HepG2 (cell line): ENCODE measurements around the gene S100A11. TPM values are rescaled to one million over a fixed set of nuclear protein-coding genes. Genes with fewer than 3 reads are reported as not detected.

ENCODE experiments used
- ATAC-seq: fragments of 200-7000 bp; cut with Tn5 transposase; 3 replicates; pipeline ENCODE4 v1.9.1; 2020; ENCODE audit warnings: mild to moderate bottlenecking, moderate library complexity
- BruUV-seq: library from RNA; stranded (reverse); fragments of 400-500 nt; replicated peaks from 2 replicates; lab custom pipeline; 2021; lab: Mats Ljungman, UMichigan
- CTCF ChIA-PET: fragments of 300-600 bp; formaldehyde crosslinking; extraction: SDS; loops from one replicate; lab custom pipeline; 2021; ENCODE audit warnings: low total read pairs, inconsistent platforms, low intra/inter-chr PET ratio; lab: Yijun Ruan, JAX
- POLR2A ChIA-PET: fragments of 350-600 bp; sonication (Branson Sonifier 250); formaldehyde crosslinking; loops from one replicate; lab custom pipeline; 2020; ENCODE audit warnings: antibody characterized with exemption, inconsistent platforms; lab: Yijun Ruan, JAX
- DNase-seq: peaks from one replicate; pipeline ENCODE4 v3.0.0-alpha.2; 2015; ENCODE audit warnings: low spot score
- FAIRE-seq: peaks from 3 replicates; lab custom pipeline; 2011; peaks lifted over from hg19 to GRCh38; lab: Jason Lieb, UNC
- H2AFZ ChIP-seq: one replicate; pipeline ENCODE4 v1.6.1; 2011; ENCODE audit warnings: low read length, inconsistent platforms
- H3K27ac ChIP-seq: fragments of 300-600 bp; 3 replicates; pipeline ENCODE4 v1.8.0; 2011; ENCODE audit warnings: mixed run types, mild to moderate bottlenecking, mixed read lengths, low read length, inconsistent platforms; ENCODE audit not compliant: insufficient read depth; ENCODE audit errors: extremely low read length
- H3K27me3 ChIP-seq, 2 experiments: fragments of 200-600 bp in 1 of 2; 2 replicates in 1 of 2; 3 replicates in 1 of 2; pipeline versions ENCODE4 v1.6.0 to v1.8.0; 2011; ENCODE audit warnings: low read length in 2 of 2, mild to moderate bottlenecking in 2 of 2, moderate library complexity in 2 of 2, inconsistent platforms in 1 of 2; ENCODE audit not compliant: insufficient read depth in 2 of 2, control insufficient read depth in 1 of 2
- H3K36me3 ChIP-seq, 2 experiments: fragments of 200-600 bp in 1 of 2; replicated peaks in 1 of 2; 2 replicates in 1 of 2; 3 replicates in 1 of 2; pipeline versions ENCODE4 v1.5.1 to v1.8.0; 2011; ENCODE audit warnings: low read length in 2 of 2, inconsistent platforms in 1 of 2; ENCODE audit not compliant: insufficient read depth in 2 of 2, control insufficient read depth in 1 of 2
- H3K4me1 ChIP-seq: 2 replicates; pipeline ENCODE4 v1.5.1; 2012; ENCODE audit warnings: low read length, inconsistent platforms; ENCODE audit not compliant: insufficient read depth
- H3K4me2 ChIP-seq: 2 replicates; pipeline ENCODE4 v1.6.0; 2011; ENCODE audit warnings: low read depth, low read length, inconsistent platforms
- H3K4me3 ChIP-seq, 3 experiments: fragments of 200-600 bp in 1 of 3; sonication (generic), shearing (Covaris generic) in 1 of 3; replicated peaks in 1 of 3; 2 replicates each; pipeline ENCODE4 v1.5.1; 2011 to 2016; ENCODE audit warnings: low read length in 3 of 3, inconsistent platforms in 2 of 3, low read depth in 2 of 3, mild to moderate bottlenecking in 2 of 3, control low read depth in 1 of 3, mixed read lengths in 1 of 3; ENCODE audit not compliant: insufficient read depth in 1 of 3
- H3K79me2 ChIP-seq: one replicate; pipeline ENCODE4 v1.6.1; 2011; ENCODE audit warnings: low read length, inconsistent platforms; ENCODE audit not compliant: insufficient read depth
- H3K9ac ChIP-seq: 2 replicates; pipeline ENCODE4 v1.6.0; 2011; ENCODE audit warnings: mild to moderate bottlenecking, low read depth, low read length, inconsistent platforms; ENCODE audit not compliant: insufficient read depth
- H3K9me3 ChIP-seq: 2 replicates; pipeline ENCODE4 v1.5.1; 2012; ENCODE audit warnings: mild to moderate bottlenecking, low read length
- H4K20me1 ChIP-seq: 2 replicates; pipeline ENCODE4 v1.6.0; 2011; ENCODE audit warnings: inconsistent platforms, mild to moderate bottlenecking, low read length, moderate library complexity; ENCODE audit not compliant: insufficient read depth
- BCLAF1 ChIP-seq: fragments of 450-650 bp; IDR thresholded peaks from 2 replicates; pipeline ENCODE4 v1.6.1; 2017; ENCODE audit warnings: mild to moderate bottlenecking
- HDAC2 ChIP-seq: sonication (generic); formaldehyde crosslinking; IDR thresholded peaks from 2 replicates; pipeline ENCODE4 v1.4.0; 2020; ENCODE audit warnings: missing genetic modification reagents
- HNRNPK ChIP-seq: fragments of 200-400 bp; formaldehyde crosslinking; IDR thresholded peaks from 2 replicates; pipeline ENCODE4 v1.6.1; 2018; ENCODE audit warnings: low read length, low read depth, moderate library complexity, mild to moderate bottlenecking; ENCODE audit not compliant: poor library complexity, severe bottlenecking
- NR2F2 ChIP-seq: IDR thresholded peaks from 2 replicates; pipeline ENCODE4 v1.6.1; 2012; ENCODE audit warnings: low read depth, inconsistent platforms, borderline replicate concordance
- SALL1 ChIP-seq: sonication (generic); formaldehyde crosslinking; IDR thresholded peaks from 2 replicates; pipeline ENCODE4 v1.8.0; 2022; ENCODE audit warnings: mild to moderate bottlenecking, missing genetic modification reagents
- SIN3B ChIP-seq: fragments of 150-350 bp; IDR thresholded peaks from 2 replicates; pipeline ENCODE4 v1.6.1; 2014; ENCODE audit warnings: low read length
- TEAD3 ChIP-seq: optimal IDR thresholded peaks from 2 replicates; pipeline ENCODE3; 2016; ENCODE audit warnings: borderline replicate concordance
- THYN1 ChIP-seq: sonication (generic); formaldehyde crosslinking; IDR thresholded peaks from 2 replicates; pipeline ENCODE4 v1.8.1; 2023; ENCODE audit warnings: low read depth, mild to moderate bottlenecking, moderate library complexity, missing genetic modification reagents, borderline replicate concordance
- TRIM24 ChIP-seq: sonication (generic); formaldehyde crosslinking; IDR thresholded peaks from 2 replicates; pipeline ENCODE4 v1.8.0; 2022; ENCODE audit warnings: mild to moderate bottlenecking, missing genetic modification reagents
- ZBTB21 ChIP-seq: sonication (generic); formaldehyde crosslinking; IDR thresholded peaks from 2 replicates; pipeline ENCODE4 v1.4.0; 2020; ENCODE audit warnings: missing genetic modification reagents
- ZFP36 ChIP-seq: fragments of 150-350 bp; IDR thresholded peaks from 2 replicates; pipeline ENCODE4 v1.6.1; 2018; ENCODE audit warnings: borderline replicate concordance, low read length, low read depth; ENCODE audit not compliant: partially characterized antibody
- ZNF160 ChIP-seq: sonication (generic); formaldehyde crosslinking; IDR thresholded peaks from 2 replicates; pipeline ENCODE4 v1.8.0; 2022; ENCODE audit warnings: mild to moderate bottlenecking, inconsistent platforms, missing genetic modification reagents
- WGBS: methylation state at CpG from one replicate; pipeline ENCODE4 v1.1.6; 2017; ENCODE audit warnings: low lambda C conversion rate; 5-methylcytosine and 5-hydroxymethylcytosine counted together
- in situ Hi-C: cut with HindIII; loops from 2 replicates; pipeline ENCODE4 v1.10.0; 2017; ENCODE audit warnings: low pct_unique_long_range_greater_than_20kb; ENCODE audit not compliant: extremely low pct_ligation_motif_present
- intact Hi-C: fragments of 100-400 bp; cut with micrococcal nuclease; formaldehyde crosslinking; loops from one replicate; pipeline ENCODE4 v1.10.0; 2022; ENCODE audit not compliant: unreplicated experiment
- polyA plus RNA-seq, 8 experiments: library from polyadenylated mRNA; depleted of rRNA in 3 of 8; stranded (reverse) in 7 of 8; unstranded in 1 of 8; fragments of >200 nt; fragmentation: Illumina TruSeq in 4 of 8; extraction: Trizol in 4 of 8; gene quantifications; 2 replicates each; pipeline versions ENCODE4 v1.2.1 to v1.2.3, GENCODE V29; 2011 to 2016; ENCODE audit warnings: low read depth in 4 of 8, missing spikeins in 1 of 8, mixed read lengths in 1 of 8; ENCODE audit not compliant: insufficient read depth in 1 of 8
- total RNA-seq, 5 experiments: library from RNA; depleted of rRNA; stranded (reverse); fragments of >200 nt; fragmentation: Illumina TruSeq; extraction: Trizol; gene quantifications; 2 replicates each; pipeline ENCODE4 v1.2.3, GENCODE V29; 2016; ENCODE audit warnings: low read depth in 1 of 5
- TF ChIP-seq, protein P1 (sequence below): sonication (generic); formaldehyde crosslinking; IDR thresholded peaks from 2 replicates; pipeline ENCODE4 v1.4.0; 2020; ENCODE audit warnings: missing genetic modification reagents; ENCODE audit errors: not compliant biosample characterization
- TF ChIP-seq, protein P2 (sequence below): IDR thresholded peaks from 2 replicates; pipeline ENCODE4 v1.6.1; 2016; ENCODE audit warnings: missing biosample characterization, missing genetic modification reagents, low read depth
- TF ChIP-seq, protein P3 (sequence below): sonication (generic); formaldehyde crosslinking; IDR thresholded peaks from 2 replicates; pipeline ENCODE4 v1.5.0; 2020; ENCODE audit warnings: mild to moderate bottlenecking, missing genetic modification reagents

The S100A11 gene
- total and polyA plus RNA-seq, 2 of the 13 experiments (the other 11 are each of a cell fraction or from before 2014, with no cell fraction given) = 6.6 to 34.4 TPM

GRCh38 chr1:152047730-152048415, 11.1 kb upstream of the S100A11 start (continued):
- TF ChIP-seq, protein P1, sequence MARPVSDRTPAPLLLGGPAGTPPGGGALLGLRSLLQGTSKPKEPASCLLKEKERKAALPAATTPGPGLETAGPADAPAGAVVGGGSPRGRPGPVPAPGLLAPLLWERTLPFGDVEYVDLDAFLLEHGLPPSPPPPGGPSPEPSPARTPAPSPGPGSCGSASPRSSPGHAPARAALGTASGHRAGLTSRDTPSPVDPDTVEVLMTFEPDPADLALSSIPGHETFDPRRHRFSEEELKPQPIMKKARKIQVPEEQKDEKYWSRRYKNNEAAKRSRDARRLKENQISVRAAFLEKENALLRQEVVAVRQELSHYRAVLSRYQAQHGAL (CRISPR knock-in tag) = no peak
- 0 out of 2 replicates have a peak, but pooled peaks have one; percentile 27 for TF ChIP-seq ZNF160 (CRISPR knock-in tag)

GRCh38 chr1:152047413-152047729, 10.6 kb upstream of the S100A11 start:
- DNase-seq (no peak), FAIRE-seq (no peak), ATAC-seq (no peak)
- Histone ChIP-seq H3K9me3 (no peaks in the 10 kb centered on the region), H4K20me1 (no peaks in the 10 kb centered on the region), H3K36me3 (no peaks in the 10 kb centered on the region), H3K79me2 (no peaks in the 10 kb centered on the region), H2AFZ (peak overlapping the region; percentile 67), H3K4me3 (peak overlapping the region; percentile 41 to 60 (median 47)), H3K4me1 (peaks cover 17% of the 10 kb centered on the region), H3K4me2 (peak overlapping the region; percentile 80), H3K27me3 (0 out of 5 replicates have a peak, but pooled peaks cover 1 to 3% of the 10 kb centered on the region in 2 experiments), H3K27ac (peak overlapping the region; percentile 67), H3K9ac (peak overlapping the region; percentile 69)
- POLR2A ChIA-PET = interaction anchor here (0.6 to 3.6 kb wide), 4 partner anchors 12 to 204 kb away, joined by 3 to 30 read pairs (median 3); partner anchors contain the start of gene S100A11
- BruUV-seq = TSS peak; percentile 94
- WGBS = 8% methylated on average over 5 of the region's 5 CpGs
- in situ Hi-C loops = no loop called here
- CTCF ChIA-PET = no interaction called here
- intact Hi-C loops = no loop called here
- no peak for TF ChIP-seq SALL1 (CRISPR knock-in tag)
- no peak for TF ChIP-seq THYN1 (CRISPR knock-in tag)
- TF ChIP-seq, protein P2, sequence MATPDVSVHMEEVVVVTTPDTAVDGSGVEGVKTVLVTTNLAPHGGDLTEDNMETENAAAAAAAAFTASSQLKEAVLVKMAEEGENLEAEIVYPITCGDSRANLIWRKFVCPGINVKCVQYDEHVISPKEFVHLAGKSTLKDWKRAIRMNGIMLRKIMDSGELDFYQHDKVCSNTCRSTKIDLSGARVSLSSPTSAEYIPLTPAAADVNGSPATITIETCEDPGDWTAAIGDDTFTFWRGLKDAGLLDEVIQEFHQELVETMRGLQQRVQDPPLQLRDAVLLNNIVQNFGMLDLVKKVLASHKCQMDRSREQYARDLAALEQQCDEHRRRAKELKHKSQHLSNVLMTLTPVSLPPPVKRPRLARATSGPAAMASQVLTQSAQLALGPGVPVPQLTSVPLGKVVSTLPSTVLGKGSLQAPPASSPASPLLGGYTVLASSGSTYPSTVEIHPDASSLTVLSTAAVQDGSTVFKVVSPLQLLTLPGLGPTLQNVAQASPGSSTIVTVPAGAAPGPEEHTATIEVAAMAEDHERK = no peak
- TF ChIP-seq BCLAF1 = no peak
- TF ChIP-seq HDAC2 = no peak
- TF ChIP-seq SIN3B = no peak
- TF ChIP-seq, protein P3, sequence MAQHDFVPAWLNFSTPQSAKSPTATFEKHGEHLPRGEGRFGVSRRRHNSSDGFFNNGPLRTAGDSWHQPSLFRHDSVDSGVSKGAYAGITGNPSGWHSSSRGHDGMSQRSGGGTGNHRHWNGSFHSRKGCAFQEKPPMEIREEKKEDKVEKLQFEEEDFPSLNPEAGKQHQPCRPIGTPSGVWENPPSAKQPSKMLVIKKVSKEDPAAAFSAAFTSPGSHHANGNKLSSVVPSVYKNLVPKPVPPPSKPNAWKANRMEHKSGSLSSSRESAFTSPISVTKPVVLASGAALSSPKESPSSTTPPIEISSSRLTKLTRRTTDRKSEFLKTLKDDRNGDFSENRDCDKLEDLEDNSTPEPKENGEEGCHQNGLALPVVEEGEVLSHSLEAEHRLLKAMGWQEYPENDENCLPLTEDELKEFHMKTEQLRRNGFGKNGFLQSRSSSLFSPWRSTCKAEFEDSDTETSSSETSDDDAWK (CRISPR knock-in tag) = no peak
- no peak for TF ChIP-seq HNRNPK
- TF ChIP-seq ZFP36 = no peak
- TF ChIP-seq TEAD3 = no peak
- no peak for TF ChIP-seq TRIM24 (CRISPR knock-in tag)
- TF ChIP-seq ZBTB21 = no peak
- no peak for TF ChIP-seq NR2F2
